ENCODE results near the gene VWA5B1. TPM values are rescaled to one million over a fixed set of nuclear protein-coding genes. Genes with fewer than 3 reads are reported as not detected.

The VWA5B1 gene
- total RNA-seq, 1 donor from 2014 or later = not detected

DNA sequence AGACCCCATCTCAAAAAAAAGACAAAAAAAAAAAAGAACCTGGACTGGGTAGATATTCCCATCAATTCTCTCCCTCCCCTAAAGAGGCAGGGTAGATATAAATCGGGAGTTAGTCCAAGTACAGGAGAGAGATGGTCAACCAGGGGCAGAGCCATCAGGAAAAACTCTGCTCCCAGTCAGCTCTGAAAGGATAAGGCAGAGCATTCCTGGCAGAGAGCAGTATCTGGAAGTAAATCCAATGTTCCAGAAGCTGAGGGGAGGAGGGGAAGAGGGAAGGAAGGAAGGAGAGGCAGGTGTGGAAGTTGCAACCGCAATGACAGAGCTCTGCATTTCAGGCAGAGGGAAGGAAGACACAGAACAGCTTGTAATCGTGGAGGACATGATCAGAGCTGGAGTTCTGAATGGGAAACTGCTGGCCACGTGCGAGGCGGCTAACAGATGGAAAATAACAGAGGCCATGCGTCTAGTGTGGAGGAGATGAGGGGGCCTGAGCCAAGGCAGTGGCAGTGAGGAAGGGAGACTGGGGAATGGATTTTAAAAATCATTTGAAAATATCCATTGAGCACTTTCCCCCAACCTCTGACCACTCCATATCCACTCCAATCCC lies 15.3 kb upstream of the VWA5B1 start:
- peaks cover 18% of the 10 kb centered on the region for H3K27me3 Mint-ChIP-seq
- peaks cover 20% of the 10 kb centered on the region for H3K4me1 Mint-ChIP-seq
- ChIA-PET CTCF (no interaction called here), POLR2A (no interaction called here)
- H3K36me3 Mint-ChIP-seq (ENCODE audit: low read depth) = no peaks in the 10 kb centered on the region
- H3K27ac Mint-ChIP-seq = no peak overlapping the region
- peaks cover 2% of the 10 kb centered on the region for H3K9me3 Mint-ChIP-seq
- no peak overlapping the region for H3K4me3 Mint-ChIP-seq
- TF ChIP-seq, protein P1, sequence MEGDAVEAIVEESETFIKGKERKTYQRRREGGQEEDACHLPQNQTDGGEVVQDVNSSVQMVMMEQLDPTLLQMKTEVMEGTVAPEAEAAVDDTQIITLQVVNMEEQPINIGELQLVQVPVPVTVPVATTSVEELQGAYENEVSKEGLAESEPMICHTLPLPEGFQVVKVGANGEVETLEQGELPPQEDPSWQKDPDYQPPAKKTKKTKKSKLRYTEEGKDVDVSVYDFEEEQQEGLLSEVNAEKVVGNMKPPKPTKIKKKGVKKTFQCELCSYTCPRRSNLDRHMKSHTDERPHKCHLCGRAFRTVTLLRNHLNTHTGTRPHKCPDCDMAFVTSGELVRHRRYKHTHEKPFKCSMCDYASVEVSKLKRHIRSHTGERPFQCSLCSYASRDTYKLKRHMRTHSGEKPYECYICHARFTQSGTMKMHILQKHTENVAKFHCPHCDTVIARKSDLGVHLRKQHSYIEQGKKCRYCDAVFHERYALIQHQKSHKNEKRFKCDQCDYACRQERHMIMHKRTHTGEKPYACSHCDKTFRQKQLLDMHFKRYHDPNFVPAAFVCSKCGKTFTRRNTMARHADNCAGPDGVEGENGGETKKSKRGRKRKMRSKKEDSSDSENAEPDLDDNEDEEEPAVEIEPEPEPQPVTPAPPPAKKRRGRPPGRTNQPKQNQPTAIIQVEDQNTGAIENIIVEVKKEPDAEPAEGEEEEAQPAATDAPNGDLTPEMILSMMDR (IDR thresholded peaks at IDR 0.05) = no peak
- DNase-seq = no peak
- ATAC-seq (ENCODE audit: low read depth) = no peak
- intact Hi-C loops (cut with micrococcal nuclease) = no loop called here

DNA sequence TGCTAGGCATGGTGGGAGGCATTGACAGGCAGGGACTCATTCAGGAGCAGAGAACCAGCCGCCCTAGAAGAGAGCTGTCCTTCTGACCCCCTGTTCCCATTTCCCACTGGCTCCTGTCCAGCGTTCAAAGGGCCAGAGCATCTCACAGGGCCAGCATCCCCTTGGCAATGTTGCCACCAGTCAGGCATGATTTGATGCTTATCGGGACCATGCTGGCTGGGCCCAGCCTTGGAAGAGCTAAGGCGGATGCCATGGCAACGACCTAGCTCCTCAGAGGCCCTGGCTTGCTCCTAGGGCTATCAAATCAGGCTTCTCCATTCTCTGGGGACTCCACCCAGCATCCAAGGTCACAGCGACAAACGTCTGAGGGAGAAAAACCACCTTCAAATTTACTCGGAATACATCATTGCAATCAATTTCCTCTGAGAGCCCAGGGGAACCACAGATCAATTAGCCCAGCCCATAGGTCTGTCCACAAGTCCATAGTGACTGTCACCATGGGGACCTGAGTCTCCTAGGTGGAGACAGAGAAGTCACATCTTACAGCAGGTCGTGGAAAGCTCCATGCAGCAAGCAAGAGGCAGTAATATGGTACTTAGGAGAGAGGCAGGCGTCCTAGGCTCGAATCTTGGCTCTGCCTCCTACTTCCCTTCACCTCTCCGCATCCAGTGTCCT lies 14.1 kb upstream of the VWA5B1 start:
- peaks cover 20% of the 10 kb centered on the region for H3K4me1 Mint-ChIP-seq
- H3K4me3 Mint-ChIP-seq = no peak overlapping the region
- H3K27me3 Mint-ChIP-seq = peaks cover 15% of the 10 kb centered on the region
- DNase-seq = no peak
- no peaks in the 10 kb centered on the region for H3K9me3 Mint-ChIP-seq
- no peaks in the 10 kb centered on the region for H3K36me3 Mint-ChIP-seq (ENCODE audit: low read depth)
- TF ChIP-seq, protein P1 (IDR thresholded peaks at IDR 0.05) = no peak
- CTCF ChIA-PET = no interaction called here
- H3K27ac Mint-ChIP-seq = no peak overlapping the region
- POLR2A ChIA-PET = no interaction called here
- no peak for ATAC-seq (ENCODE audit: low read depth)
- intact Hi-C loops (cut with micrococcal nuclease) = no loop called here

DNA sequence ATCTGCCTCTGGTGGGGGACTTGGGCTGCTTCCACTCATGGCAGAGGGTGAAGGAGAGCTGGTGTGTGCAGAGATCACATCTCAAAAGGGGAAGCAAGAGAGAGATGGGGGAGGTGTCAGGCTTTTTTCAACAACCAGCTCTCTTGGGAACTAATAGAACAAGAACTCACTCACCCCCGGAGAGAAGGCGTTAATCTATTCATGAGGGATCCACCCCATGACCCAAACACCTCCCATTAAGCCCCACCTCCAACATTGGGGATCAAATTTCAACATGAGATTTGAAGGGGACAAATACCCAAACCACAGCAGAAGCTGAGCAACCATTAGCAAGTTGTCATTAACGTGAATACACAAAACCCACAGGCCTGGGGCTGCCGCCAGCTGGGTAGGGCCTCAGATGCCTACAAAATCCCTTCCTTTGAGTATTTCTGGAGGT lies 12.0 kb upstream of the VWA5B1 start:
- TF ChIP-seq, protein P1 (IDR thresholded peaks at IDR 0.05) = no peak
- ATAC-seq (ENCODE audit: low read depth) (peak; percentile 79), DNase-seq (no peak)
- H3K4me3 Mint-ChIP-seq = no peak overlapping the region
- H3K9me3 Mint-ChIP-seq = no peaks in the 10 kb centered on the region
- H3K4me1 Mint-ChIP-seq = peaks cover 20% of the 10 kb centered on the region
- no peak overlapping the region for H3K27ac Mint-ChIP-seq
- peaks cover 16% of the 10 kb centered on the region for H3K27me3 Mint-ChIP-seq
- POLR2A ChIA-PET = no interaction called here
- CTCF ChIA-PET = no interaction called here
- H3K36me3 Mint-ChIP-seq (ENCODE audit: low read depth) = no peaks in the 10 kb centered on the region
- intact Hi-C loops (cut with micrococcal nuclease) = no loop called here

DNA sequence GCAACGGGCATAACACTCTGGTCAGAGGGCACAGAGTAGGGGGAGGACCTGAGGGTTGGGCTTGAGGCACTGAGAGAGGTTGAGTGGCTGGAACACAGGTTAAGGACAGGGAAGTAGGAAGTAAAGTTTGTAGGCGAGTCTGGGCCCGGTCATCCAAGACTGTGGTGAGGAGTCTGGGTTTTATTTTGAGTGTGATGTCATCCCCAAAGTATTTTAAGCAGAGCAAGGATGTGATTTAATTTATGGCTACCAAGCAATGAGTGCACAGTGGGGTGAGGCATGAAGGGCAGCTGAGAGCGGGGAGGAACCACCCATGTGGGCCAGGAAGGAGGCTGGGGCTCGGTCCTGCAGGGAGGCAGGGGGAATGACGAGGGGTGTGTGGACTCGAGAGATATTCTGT lies 11.2 kb upstream of the VWA5B1 start:
- CTCF ChIA-PET = no interaction called here
- Mint-ChIP-seq H3K4me1 (peaks cover 20% of the 10 kb centered on the region), H3K36me3 (ENCODE audit: low read depth) (no peaks in the 10 kb centered on the region), H3K27me3 (peaks cover 16% of the 10 kb centered on the region), H3K9me3 (no peaks in the 10 kb centered on the region), H3K27ac (no peak overlapping the region), H3K4me3 (no peak overlapping the region)
- POLR2A ChIA-PET = no interaction called here
- DNase-seq (no peak), ATAC-seq (ENCODE audit: low read depth) (peak; percentile 57)
- intact Hi-C loops (cut with micrococcal nuclease) = no loop called here
- TF ChIP-seq, protein P1 (IDR thresholded peaks at IDR 0.05) = no peak

DNA sequence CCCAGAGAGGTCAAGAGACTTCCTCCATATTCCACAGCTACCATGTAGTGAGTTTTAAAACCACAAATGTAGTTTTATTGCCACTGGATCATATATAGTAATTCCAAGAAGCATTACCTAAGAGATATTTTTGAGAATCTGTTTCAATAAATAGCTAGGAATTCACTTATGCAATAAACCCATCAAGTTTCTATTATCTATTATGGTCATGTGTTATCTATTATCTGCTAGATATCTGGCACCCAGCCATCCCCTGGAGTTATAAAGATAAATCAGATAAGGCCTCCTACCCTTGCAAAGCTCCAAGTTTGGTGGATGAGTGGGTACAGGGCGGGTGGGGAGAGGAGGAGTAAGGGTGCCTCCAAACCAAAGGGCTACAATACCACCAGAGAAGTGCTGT lies 10.3 kb upstream of the VWA5B1 start:
- no peak overlapping the region for H3K4me3 Mint-ChIP-seq
- TF ChIP-seq, protein P1 (IDR thresholded peaks at IDR 0.05) = no peak
- no peak for ATAC-seq (ENCODE audit: low read depth)
- H3K27ac Mint-ChIP-seq = no peak overlapping the region
- intact Hi-C loops (cut with micrococcal nuclease) = no loop called here
- ChIA-PET CTCF (no interaction called here), POLR2A (no interaction called here)
- peaks cover 20% of the 10 kb centered on the region for H3K4me1 Mint-ChIP-seq
- no peak for DNase-seq
- H3K9me3 Mint-ChIP-seq = peaks cover 3% of the 10 kb centered on the region
- peaks cover 24% of the 10 kb centered on the region for H3K27me3 Mint-ChIP-seq
- no peaks in the 10 kb centered on the region for H3K36me3 Mint-ChIP-seq (ENCODE audit: low read depth)

Measured in activated B cell treated with CpG ODN at 0.5 μM for 24 hours (primary cell).